VCaP (cell line): Measurements from ENCODE around the gene CHST12.
A peak's percentile ranks its signal among the peaks of the same experiment; 100 is the strongest.

ENCODE experiments used
- H3K27ac ChIP-seq: fragments of 450-650 bp; 2 replicates; pipeline ENCODE4 v1.5.1; 2017
- TF ChIP-seq, protein P1 (sequence below): fragments of 450-650 bp; conservative IDR thresholded peaks from 2 replicates; pipeline ENCODE4 v1.5.1; 2017; ENCODE audit warnings: mild to moderate bottlenecking, moderate library complexity

Gene CHST12

DNA sequence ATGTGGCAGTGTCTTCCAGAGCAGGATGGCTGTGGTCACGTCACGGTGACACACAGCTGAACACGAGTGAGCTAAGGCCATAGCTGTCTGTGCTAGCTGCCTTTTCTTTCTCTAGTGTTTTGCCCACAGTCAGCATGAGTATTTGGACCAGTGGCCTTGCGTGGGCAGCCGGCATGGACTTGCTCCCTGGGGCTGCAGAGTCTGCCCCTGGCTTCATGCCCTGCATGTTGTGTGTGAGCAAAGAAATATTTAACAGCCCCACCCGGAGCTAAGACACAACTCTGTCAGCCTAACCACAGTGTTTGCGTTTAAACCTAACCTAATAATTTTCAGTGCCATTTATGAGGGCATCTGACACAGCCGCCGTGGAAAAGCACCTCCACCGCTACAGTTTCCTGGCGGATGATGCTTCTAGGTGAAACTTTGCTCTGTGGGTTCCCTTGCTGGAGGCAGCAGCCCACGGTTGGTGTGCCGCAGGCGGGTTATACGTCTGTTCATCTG lies 14.6 kb downstream of the CHST12 start:
- TF ChIP-seq, protein P1, sequence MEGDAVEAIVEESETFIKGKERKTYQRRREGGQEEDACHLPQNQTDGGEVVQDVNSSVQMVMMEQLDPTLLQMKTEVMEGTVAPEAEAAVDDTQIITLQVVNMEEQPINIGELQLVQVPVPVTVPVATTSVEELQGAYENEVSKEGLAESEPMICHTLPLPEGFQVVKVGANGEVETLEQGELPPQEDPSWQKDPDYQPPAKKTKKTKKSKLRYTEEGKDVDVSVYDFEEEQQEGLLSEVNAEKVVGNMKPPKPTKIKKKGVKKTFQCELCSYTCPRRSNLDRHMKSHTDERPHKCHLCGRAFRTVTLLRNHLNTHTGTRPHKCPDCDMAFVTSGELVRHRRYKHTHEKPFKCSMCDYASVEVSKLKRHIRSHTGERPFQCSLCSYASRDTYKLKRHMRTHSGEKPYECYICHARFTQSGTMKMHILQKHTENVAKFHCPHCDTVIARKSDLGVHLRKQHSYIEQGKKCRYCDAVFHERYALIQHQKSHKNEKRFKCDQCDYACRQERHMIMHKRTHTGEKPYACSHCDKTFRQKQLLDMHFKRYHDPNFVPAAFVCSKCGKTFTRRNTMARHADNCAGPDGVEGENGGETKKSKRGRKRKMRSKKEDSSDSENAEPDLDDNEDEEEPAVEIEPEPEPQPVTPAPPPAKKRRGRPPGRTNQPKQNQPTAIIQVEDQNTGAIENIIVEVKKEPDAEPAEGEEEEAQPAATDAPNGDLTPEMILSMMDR = no peak
- no peak overlapping the region for H3K27ac ChIP-seq

- H3K27ac ChIP-seq = no peak overlapping the region
- TF ChIP-seq, protein P1 = no peak
Measured at GRCh38 chr7:2420216-2420933, 17.0 kb downstream of the CHST12 start.

DNA sequence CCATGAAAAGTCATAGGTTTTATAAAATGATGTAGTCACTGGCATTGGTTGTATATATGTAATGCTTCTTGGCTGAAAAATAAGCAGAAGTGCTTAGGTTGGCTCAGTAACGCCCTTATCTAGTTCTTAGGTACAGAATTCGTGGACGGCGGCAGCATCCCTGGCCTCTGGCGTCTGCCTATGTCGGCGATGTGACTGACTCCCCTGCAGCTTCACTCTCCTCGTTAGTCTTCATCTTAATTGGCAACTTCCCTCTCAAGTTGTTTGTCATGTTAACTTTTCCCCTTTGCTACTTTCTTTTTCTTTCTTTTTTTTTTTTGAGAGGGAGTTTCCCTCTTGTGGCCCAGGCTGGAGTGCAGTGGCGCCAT lies 18.5 kb downstream of the CHST12 start:
- H3K27ac ChIP-seq = no peak overlapping the region
- TF ChIP-seq, protein P1 = no peak

DNA sequence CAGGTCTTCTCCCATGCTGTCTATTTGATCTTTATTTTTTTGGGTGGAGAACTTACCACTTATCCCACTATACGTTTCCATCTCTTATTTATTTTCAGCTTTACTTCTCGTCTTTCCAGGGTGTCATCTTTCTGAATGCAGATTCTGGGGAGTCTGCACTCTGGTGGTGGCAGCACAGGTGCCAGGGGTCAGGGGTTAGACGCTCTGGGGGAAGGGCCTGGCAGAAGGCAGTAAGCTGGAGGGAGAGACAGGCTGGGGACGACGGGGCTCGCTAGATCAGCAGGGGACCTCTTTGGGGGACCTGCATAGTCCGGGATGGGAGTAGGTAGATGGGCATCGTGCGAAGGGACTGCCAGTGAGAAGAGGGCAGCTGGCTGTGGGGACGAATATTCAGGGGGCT lies 22.3 kb downstream of the CHST12 start:
- TF ChIP-seq, protein P1 = no peak
- no peak overlapping the region for H3K27ac ChIP-seq

DNA sequence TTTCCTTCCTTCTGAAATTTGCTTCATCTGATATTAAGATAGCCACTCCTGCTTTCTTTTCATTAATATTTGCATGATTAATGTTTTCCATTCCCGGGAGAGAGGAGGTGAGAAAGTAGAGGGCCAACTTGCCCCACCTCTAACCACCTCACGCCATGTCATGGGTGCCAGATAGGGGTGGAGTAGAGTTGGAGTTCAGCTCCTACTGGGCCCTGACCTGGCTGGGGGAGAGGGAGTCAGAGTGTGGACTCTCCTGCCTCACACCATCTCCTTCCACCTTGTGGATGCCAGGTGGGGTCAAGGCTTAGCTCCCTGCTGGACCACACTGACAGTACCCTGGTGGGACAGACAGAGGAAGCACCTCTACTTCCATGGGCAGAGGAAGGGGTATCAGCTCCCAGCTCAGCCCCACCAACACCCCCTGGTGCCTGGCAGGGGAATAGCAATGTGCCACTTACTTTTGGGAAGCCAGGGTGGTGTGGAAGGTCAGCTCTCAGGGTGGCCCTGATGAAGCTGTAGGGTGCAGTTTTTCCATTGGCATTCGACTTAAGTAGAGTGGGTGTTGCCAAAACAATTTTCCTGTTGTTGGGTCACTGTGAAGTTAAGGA lies 28.0 kb downstream of the CHST12 start:
- H3K27ac ChIP-seq = no peak overlapping the region
- TF ChIP-seq, protein P1 = peak; percentile 56

DNA sequence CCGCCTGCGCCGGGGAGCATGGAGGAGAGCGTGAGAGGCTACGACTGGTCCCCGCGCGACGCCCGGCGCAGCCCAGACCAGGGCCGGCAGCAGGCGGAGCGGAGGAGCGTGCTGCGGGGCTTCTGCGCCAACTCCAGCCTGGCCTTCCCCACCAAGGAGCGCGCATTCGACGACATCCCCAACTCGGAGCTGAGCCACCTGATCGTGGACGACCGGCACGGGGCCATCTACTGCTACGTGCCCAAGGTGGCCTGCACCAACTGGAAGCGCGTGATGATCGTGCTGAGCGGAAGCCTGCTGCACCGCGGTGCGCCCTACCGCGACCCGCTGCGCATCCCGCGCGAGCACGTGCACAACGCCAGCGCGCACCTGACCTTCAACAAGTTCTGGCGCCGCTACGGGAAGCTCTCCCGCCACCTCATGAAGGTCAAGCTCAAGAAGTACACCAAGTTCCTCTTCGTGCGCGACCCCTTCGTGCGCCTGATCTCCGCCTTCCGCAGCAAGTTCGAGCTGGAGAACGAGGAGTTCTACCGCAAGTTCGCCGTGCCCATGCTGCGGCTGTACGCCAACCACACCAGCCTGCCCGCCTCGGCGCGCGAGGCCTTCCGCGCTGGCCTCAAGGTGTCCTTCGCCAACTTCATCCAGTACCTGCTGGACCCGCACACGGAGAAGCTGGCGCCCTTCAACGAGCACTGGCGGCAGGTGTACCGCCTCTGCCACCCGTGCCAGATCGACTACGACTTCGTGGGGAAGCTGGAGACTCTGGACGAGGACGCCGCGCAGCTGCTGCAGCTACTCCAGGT lies 29.7 kb downstream of the CHST12 start:
- TF ChIP-seq, protein P1 = no peak
- H3K27ac ChIP-seq = no peak overlapping the region
